H1 (cell line): ENCODE data around the gene ZNF385B. TPM values are rescaled to one million over a fixed set of nuclear protein-coding genes. Genes with fewer than 3 reads are reported as not detected.

Source experiments
- CTCF ChIA-PET: fragments of 300-600 bp; sonication (Branson Sonifier 250); formaldehyde crosslinking; loops from one replicate; lab custom pipeline; 2021; ENCODE audit not compliant: partially characterized antibody; lab: Charles Lee
- POLR2A ChIA-PET: fragments of 300-600 bp; sonication (Branson Sonifier 250); formaldehyde crosslinking; loops from one replicate; lab custom pipeline; 2021; ENCODE audit warnings: inconsistent platforms; ENCODE audit not compliant: partially characterized antibody; lab: Charles Lee
- DNase-seq, 2 experiments: peaks; one replicate each; pipeline versions ENCODE4 v3.0.0 to v3.0.0-alpha.2; 2010 to 2022; ENCODE audit warnings: low spot score in 2 of 2, low read depth in 1 of 2, mixed read lengths in 1 of 2
- FAIRE-seq: peaks from 2 replicates; lab custom pipeline; 2011; peaks lifted over from hg19 to GRCh38; lab: Jason Lieb, UNC
- H2AFZ ChIP-seq: 2 replicates; pipeline ENCODE4 v1.8.1; 2012; ENCODE audit warnings: low read length, inconsistent platforms
- H2AK5ac ChIP-seq: 2 replicates; pipeline ENCODE4 v1.6.1; 2013; ENCODE audit warnings: low read depth, low read length
- H2BK120ac ChIP-seq: replicated peaks from 2 replicates; pipeline ENCODE3; 2013; ENCODE audit warnings: low read depth, low read length, inconsistent platforms
- H2BK12ac ChIP-seq: 2 replicates; pipeline ENCODE4 v1.6.1; 2013; ENCODE audit warnings: low read depth, low read length
- H2BK15ac ChIP-seq: 2 replicates; pipeline ENCODE4 v1.6.1; 2013; ENCODE audit warnings: low read length
- H2BK20ac ChIP-seq: 2 replicates; pipeline ENCODE4 v1.6.1; 2013; ENCODE audit warnings: low read length
- H2BK5ac ChIP-seq: 2 replicates; pipeline ENCODE4 v1.6.1; 2013; ENCODE audit warnings: low read depth, low read length
- H3K14ac ChIP-seq: 2 replicates; pipeline ENCODE4 v1.6.1; 2013; ENCODE audit warnings: inconsistent platforms; ENCODE audit not compliant: insufficient read length
- H3K18ac ChIP-seq: 2 replicates; pipeline ENCODE4 v1.6.1; 2013; ENCODE audit warnings: low read length; ENCODE audit errors: extremely low read depth
- H3K23ac ChIP-seq: 2 replicates; pipeline ENCODE4 v1.6.1; 2013; ENCODE audit warnings: inconsistent platforms; ENCODE audit not compliant: insufficient read length
- H3K23me2 ChIP-seq: 2 replicates; pipeline ENCODE4 v1.6.1; 2013; ENCODE audit warnings: low read depth, low read length
- H3K27ac ChIP-seq: 2 replicates; pipeline ENCODE4 v1.6.1; 2011; ENCODE audit warnings: low read depth, low read length, inconsistent platforms
- H3K27me3 ChIP-seq, 4 experiments: replicated peaks in 1 of 4; 1 replicate in 1 of 4; 2 replicates in 3 of 4; pipeline versions ENCODE4 v1.6.1 to v1.8.1; 2011 to 2013; ENCODE audit warnings: low read length in 3 of 4, mild to moderate bottlenecking in 3 of 4, inconsistent platforms in 2 of 4, mixed read lengths in 2 of 4, moderate library complexity in 1 of 4; ENCODE audit not compliant: control insufficient read depth in 3 of 4, insufficient read depth in 3 of 4; ENCODE audit errors: extremely low read depth in 1 of 4
- H3K36me3 ChIP-seq, 4 experiments: 2 replicates each; pipeline versions ENCODE4 v1.6.1 to v1.8.1; 2011 to 2013; ENCODE audit warnings: mild to moderate bottlenecking in 4 of 4, low read length in 3 of 4, moderate library complexity in 2 of 4, control low read depth in 1 of 4, inconsistent platforms in 1 of 4; ENCODE audit not compliant: insufficient read depth in 4 of 4, control insufficient read depth in 2 of 4
- H3K4ac ChIP-seq: replicated peaks from 2 replicates; pipeline ENCODE3; 2013; ENCODE audit warnings: low read length, low read depth, mixed read lengths, inconsistent platforms; ENCODE audit not compliant: insufficient read length
- H3K4me1 ChIP-seq, 4 experiments: replicated peaks in 1 of 4; 1 replicate in 1 of 4; 2 replicates in 3 of 4; pipeline versions ENCODE4 v1.6.1 to v1.8.1; 2011 to 2013; ENCODE audit warnings: low read length in 3 of 4, inconsistent platforms in 2 of 4, mixed read lengths in 1 of 4; ENCODE audit not compliant: insufficient read depth in 4 of 4, control insufficient read depth in 3 of 4
- H3K4me2 ChIP-seq, 2 experiments: 2 replicates each; pipeline versions ENCODE4 v1.6.1 to v1.8.1; 2011 to 2013; ENCODE audit warnings: low read depth in 2 of 2, low read length in 2 of 2, control low read depth in 1 of 2, inconsistent platforms in 1 of 2, mild to moderate bottlenecking in 1 of 2; ENCODE audit not compliant: insufficient read depth in 1 of 2
- H3K4me3 ChIP-seq, 4 experiments: fragments of 200-600, 300-600 bp in 1 of 4; sonication (generic), shearing (Covaris generic), sonication (Bioruptor Twin) in 1 of 4; 2 replicates each; pipeline versions ENCODE4 v1.5.1 to v1.8.1; 2011 to 2016; ENCODE audit warnings: low read length in 4 of 4, low read depth in 3 of 4, control low read depth in 2 of 4, inconsistent platforms in 2 of 4, mild to moderate bottlenecking in 2 of 4, mixed read lengths in 1 of 4, moderate library complexity in 1 of 4; ENCODE audit not compliant: insufficient read depth in 2 of 4; ENCODE audit errors: extremely low read depth in 1 of 4
- H3K56ac ChIP-seq: replicated peaks from 2 replicates; pipeline ENCODE3; 2013; ENCODE audit warnings: low read depth, mild to moderate bottlenecking, mixed read lengths, low read length, inconsistent platforms; ENCODE audit not compliant: insufficient read length
- H3K79me1 ChIP-seq: 2 replicates; pipeline ENCODE4 v1.6.1; 2013; ENCODE audit warnings: low read depth, low read length, control low read depth
- H3K79me2 ChIP-seq, 2 experiments: 2 replicates each; pipeline versions ENCODE4 v1.6.1 to v1.8.1; 2012 to 2013; ENCODE audit warnings: low read length in 2 of 2, mild to moderate bottlenecking in 2 of 2, inconsistent platforms in 1 of 2; ENCODE audit not compliant: insufficient read depth in 2 of 2, control insufficient read depth in 1 of 2
- H3K9ac ChIP-seq, 4 experiments: replicated peaks in 1 of 4; 1 replicate in 1 of 4; 2 replicates in 3 of 4; pipeline versions ENCODE4 v1.6.1 to v1.8.1; 2011 to 2013; ENCODE audit warnings: low read depth in 3 of 4, low read length in 3 of 4, control low read depth in 2 of 4, mild to moderate bottlenecking in 2 of 4, moderate library complexity in 2 of 4, inconsistent platforms in 1 of 4; ENCODE audit errors: extremely low read depth in 1 of 4
- H3K9me3 ChIP-seq, 2 experiments: 2 replicates each; pipeline versions ENCODE4 v1.6.1 to v1.8.1; 2012 to 2013; ENCODE audit warnings: mild to moderate bottlenecking in 2 of 2, moderate library complexity in 2 of 2, control low read depth in 1 of 2, inconsistent platforms in 1 of 2, low read depth in 1 of 2, low read length in 1 of 2, mixed read lengths in 1 of 2; ENCODE audit not compliant: insufficient read depth in 2 of 2
- H4K20me1 ChIP-seq, 2 experiments: replicated peaks in 1 of 2; 2 replicates each; pipeline versions ENCODE3 to v1.8.1; 2011 to 2013; ENCODE audit warnings: inconsistent platforms in 2 of 2, low read length in 2 of 2, mild to moderate bottlenecking in 1 of 2; ENCODE audit not compliant: insufficient read depth in 2 of 2, control insufficient read depth in 1 of 2
- H4K5ac ChIP-seq: 2 replicates; pipeline ENCODE4 v1.6.1; 2013; ENCODE audit warnings: low read length, low read depth, mixed read lengths, inconsistent platforms; ENCODE audit not compliant: insufficient read length
- H4K8ac ChIP-seq: 2 replicates; pipeline ENCODE4 v1.8.0; 2013; ENCODE audit warnings: mild to moderate bottlenecking, moderate library complexity, low read length, inconsistent platforms; ENCODE audit not compliant: insufficient read depth; ENCODE audit errors: extremely low read depth
- H4K91ac ChIP-seq: replicated peaks from 2 replicates; pipeline ENCODE3; 2013; ENCODE audit warnings: low read length, mixed read lengths, inconsistent platforms; ENCODE audit not compliant: insufficient read length
- CHD7 ChIP-seq: fragments of 300-600 bp; sonication (generic); IDR thresholded peaks from 2 replicates; pipeline ENCODE4 v1.7.1; 2012; ENCODE audit warnings: low read length, moderate library complexity, mild to moderate bottlenecking, inconsistent platforms; ENCODE audit not compliant: insufficient replicate concordance
- WGBS, 2 experiments: shearing (Covaris generic) in 1 of 2; methylation state at CpG; one replicate each; pipeline versions ENCODE4 v1.1.6 to v1.1.7; 2013 to 2015; ENCODE audit warnings: low lambda C conversion rate in 2 of 2, mixed read lengths in 2 of 2, inconsistent platforms in 1 of 2, low coverage in 1 of 2, missing lambda C conversion rate in 1 of 2; ENCODE audit not compliant: insufficient replicate concordance in 2 of 2, insufficient coverage in 1 of 2, insufficient read length in 1 of 2; ENCODE audit errors: extremely low coverage in 1 of 2, missing lambda C conversion rate in 1 of 2; 5-methylcytosine and 5-hydroxymethylcytosine counted together
- polyA plus RNA-seq, 7 experiments: library from polyadenylated mRNA; depleted of rRNA in 3 of 7; stranded (reverse) in 5 of 7; unstranded in 2 of 7; fragments of >200 nt in 5 of 7; fragments of 200-250 nt in 2 of 7; gene quantifications; 1 replicate in 5 of 7; 2 replicates in 1 of 7; 4 replicates in 1 of 7; pipeline versions ENCODE4 v1.2.1 to v1.2.3, GENCODE V29; 2011 to 2013; ENCODE audit warnings: missing spikeins in 2 of 7, mixed read lengths in 2 of 7
- total RNA-seq: library from RNA; stranded (reverse); fragmentation: NEBNext Ultra II Directional; extraction: Animal tissue kit (Norgen Biotek cat#: 25700); gene quantifications from 2 replicates; pipeline ENCODE4 v1.2.1, GENCODE V29; 2021

The ZNF385B gene
- total and polyA plus RNA-seq, 2 of the 8 experiments (the other 6 are each of a cell fraction or from before 2014, with no cell fraction given) = 1.1 to 3.7 TPM

- H4K91ac ChIP-seq = no peak overlapping the region
- H3K79me2 ChIP-seq = no peaks in the 10 kb centered on the region
- H3K9ac ChIP-seq = no peak overlapping the region
- H2AFZ ChIP-seq = no peak overlapping the region
- POLR2A ChIA-PET = no interaction called here
- H3K4me3 ChIP-seq = no peak overlapping the region
- no peak overlapping the region for H2BK15ac ChIP-seq
- WGBS, 2 experiments = 90% methylated on average over 3 of the region's 3 CpGs; no CpG with 5 or more reads in 1 of the 2 experiments
- H3K18ac ChIP-seq = no peak overlapping the region
- no peak overlapping the region for H2BK120ac ChIP-seq
- H3K27me3 ChIP-seq = no peaks in the 10 kb centered on the region
- no peak overlapping the region for H2AK5ac ChIP-seq
- H3K79me1 ChIP-seq = no peaks in the 10 kb centered on the region
- DNase-seq = no peak
- H4K8ac ChIP-seq = no peak overlapping the region
- H3K23ac ChIP-seq = no peak overlapping the region
- CTCF ChIA-PET = no interaction called here
- no peak overlapping the region for H3K27ac ChIP-seq
- H3K4ac ChIP-seq = no peak overlapping the region
- H3K14ac ChIP-seq = no peak overlapping the region
- H3K56ac ChIP-seq = no peak overlapping the region
- no peaks in the 10 kb centered on the region for H3K4me1 ChIP-seq
- no peak overlapping the region for H2BK20ac ChIP-seq
- no peak for FAIRE-seq
- H4K5ac ChIP-seq = no peak overlapping the region
- no peak overlapping the region for H2BK5ac ChIP-seq
- H2BK12ac ChIP-seq = no peak overlapping the region
- no peaks in the 10 kb centered on the region for H3K23me2 ChIP-seq
- no peaks in the 10 kb centered on the region; a peak in 1 of 8 replicates for H3K36me3 ChIP-seq
- H4K20me1 ChIP-seq = no peaks in the 10 kb centered on the region
- H3K9me3 ChIP-seq = no peaks in the 10 kb centered on the region
- no peak overlapping the region for H3K4me2 ChIP-seq
- no peak for TF ChIP-seq CHD7
These were observed 186.0 kb downstream of the ZNF385B start for GRCh38 chr2:179675435-179675834.
